Myometrial cell (primary cell): ENCODE results near the gene BRCA2. TPM values are rescaled to one million over a fixed set of nuclear protein-coding genes. Genes with fewer than 3 reads are reported as not detected.

ENCODE experiments used
- total RNA-seq: library from RNA; depleted of rRNA; stranded (reverse); fragments of >200 nt; gene quantifications from 2 replicates; pipeline ENCODE4 v1.2.3, GENCODE V29; 2015

Gene BRCA2, protein sequence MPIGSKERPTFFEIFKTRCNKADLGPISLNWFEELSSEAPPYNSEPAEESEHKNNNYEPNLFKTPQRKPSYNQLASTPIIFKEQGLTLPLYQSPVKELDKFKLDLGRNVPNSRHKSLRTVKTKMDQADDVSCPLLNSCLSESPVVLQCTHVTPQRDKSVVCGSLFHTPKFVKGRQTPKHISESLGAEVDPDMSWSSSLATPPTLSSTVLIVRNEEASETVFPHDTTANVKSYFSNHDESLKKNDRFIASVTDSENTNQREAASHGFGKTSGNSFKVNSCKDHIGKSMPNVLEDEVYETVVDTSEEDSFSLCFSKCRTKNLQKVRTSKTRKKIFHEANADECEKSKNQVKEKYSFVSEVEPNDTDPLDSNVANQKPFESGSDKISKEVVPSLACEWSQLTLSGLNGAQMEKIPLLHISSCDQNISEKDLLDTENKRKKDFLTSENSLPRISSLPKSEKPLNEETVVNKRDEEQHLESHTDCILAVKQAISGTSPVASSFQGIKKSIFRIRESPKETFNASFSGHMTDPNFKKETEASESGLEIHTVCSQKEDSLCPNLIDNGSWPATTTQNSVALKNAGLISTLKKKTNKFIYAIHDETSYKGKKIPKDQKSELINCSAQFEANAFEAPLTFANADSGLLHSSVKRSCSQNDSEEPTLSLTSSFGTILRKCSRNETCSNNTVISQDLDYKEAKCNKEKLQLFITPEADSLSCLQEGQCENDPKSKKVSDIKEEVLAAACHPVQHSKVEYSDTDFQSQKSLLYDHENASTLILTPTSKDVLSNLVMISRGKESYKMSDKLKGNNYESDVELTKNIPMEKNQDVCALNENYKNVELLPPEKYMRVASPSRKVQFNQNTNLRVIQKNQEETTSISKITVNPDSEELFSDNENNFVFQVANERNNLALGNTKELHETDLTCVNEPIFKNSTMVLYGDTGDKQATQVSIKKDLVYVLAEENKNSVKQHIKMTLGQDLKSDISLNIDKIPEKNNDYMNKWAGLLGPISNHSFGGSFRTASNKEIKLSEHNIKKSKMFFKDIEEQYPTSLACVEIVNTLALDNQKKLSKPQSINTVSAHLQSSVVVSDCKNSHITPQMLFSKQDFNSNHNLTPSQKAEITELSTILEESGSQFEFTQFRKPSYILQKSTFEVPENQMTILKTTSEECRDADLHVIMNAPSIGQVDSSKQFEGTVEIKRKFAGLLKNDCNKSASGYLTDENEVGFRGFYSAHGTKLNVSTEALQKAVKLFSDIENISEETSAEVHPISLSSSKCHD (N-terminal part only)
- 3.2 and 9.6 TPM in 2 replicates for total RNA-seq

DNA sequence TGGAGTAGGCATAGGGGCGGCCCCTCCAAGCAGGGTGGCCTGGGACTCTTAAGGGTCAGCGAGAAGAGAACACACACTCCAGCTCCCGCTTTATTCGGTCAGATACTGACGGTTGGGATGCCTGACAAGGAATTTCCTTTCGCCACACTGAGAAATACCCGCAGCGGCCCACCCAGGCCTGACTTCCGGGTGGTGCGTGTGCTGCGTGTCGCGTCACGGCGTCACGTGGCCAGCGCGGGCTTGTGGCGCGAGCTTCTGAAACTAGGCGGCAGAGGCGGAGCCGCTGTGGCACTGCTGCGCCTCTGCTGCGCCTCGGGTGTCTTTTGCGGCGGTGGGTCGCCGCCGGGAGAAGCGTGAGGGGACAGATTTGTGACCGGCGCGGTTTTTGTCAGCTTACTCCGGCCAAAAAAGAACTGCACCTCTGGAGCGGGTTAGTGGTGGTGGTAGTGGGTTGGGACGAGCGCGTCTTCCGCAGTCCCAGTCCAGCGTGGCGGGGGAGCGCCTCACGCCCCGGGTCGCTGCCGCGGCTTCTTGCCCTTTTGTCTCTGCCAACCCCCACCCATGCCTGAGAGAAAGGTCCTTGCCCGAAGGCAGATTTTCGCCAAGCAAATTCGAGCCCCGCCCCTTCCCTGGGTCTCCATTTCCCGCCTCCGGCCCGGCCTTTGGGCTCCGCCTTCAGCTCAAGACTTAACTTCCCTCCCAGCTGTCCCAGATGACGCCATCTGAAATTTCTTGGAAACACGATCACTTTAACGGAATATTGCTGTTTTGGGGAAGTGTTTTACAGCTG, at the start of gene BRCA2, which contains the start of gene ZAR1L:
Gene BRCA2, plus strand, starts transcription at position 271 of the 790 bp plus-strand sequence. CDS start 953 bp downstream, outside the sequence.
Gene ZAR1L, minus strand, starts transcription at position 126 of the 790 bp plus-strand sequence. CDS start 3,438 bp downstream, outside the sequence.

DNA sequence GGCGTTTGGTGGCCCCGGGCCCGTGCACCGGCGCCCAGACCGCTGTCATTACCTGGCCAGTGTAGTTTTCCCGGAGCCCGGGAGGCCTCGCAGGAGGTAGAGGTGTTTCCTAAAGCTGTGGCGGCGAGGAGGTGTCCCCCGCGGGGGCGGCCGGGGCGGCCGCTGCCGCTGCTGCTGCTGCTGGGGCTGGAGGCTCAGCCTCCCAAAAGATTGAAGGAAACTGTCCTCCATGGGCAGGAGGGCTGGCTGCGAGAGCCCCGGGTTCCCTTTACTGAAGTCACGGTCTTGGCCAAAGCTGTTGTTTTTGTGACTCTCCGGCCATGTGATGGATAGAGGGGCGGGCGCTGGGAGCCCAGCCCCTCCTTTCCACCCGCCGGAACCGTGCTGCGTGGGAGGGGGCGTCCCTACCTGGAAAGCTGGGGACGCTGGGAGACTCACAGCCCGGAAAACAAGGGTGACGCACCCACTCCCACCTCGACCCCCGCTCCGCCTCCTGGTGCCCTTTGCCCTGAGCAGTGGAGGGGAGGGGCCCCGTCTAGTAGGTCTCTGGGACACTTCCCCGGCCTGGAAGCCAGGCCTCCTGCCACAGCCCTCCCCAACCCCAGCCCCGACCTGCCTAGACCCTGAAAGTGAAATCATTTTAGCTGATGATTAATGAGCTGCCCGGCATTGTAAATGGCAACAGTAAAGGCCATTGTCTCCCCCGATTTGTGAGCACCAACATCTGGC, 112.7 kb downstream of the BRCA2 start, which contains the start of gene N4BP2L1:
Gene N4BP2L1, minus strand, starts transcription at position 279 of the 729 bp plus-strand sequence. Its CDS starts 48 bp downstream, at position 231.

Other genes starting within 250 kb of the BRCA2 start
- not detected in 2 replicates for gene ZAR1L, start 145 bp upstream of the BRCA2 start, total RNA-seq
- 0.71 and 2.6 TPM in 2 replicates for gene N4BP2L1, start 112.6 kb downstream of the BRCA2 start, total RNA-seq
- 32.0 and 50.0 TPM in 2 replicates for gene N4BP2L2, start 223.3 kb downstream of the BRCA2 start, total RNA-seq